GM19328 (cell line): Measurements from ENCODE around the gene LOXL1.
"Not testable (repeated sequence)": the region's sequence is repeated elsewhere in the genome, so short reads cannot be mapped to it uniquely, and the experiment has no call there.

Source experiments
- ATAC-seq: cut with Tn5 transposase; IDR thresholded peaks from one replicate; pipeline ENCODE4 v1.9.1; 2021; ENCODE audit warnings: mild to moderate bottlenecking, moderate library complexity; ENCODE audit not compliant: unreplicated experiment

Gene LOXL1

GRCh38 chr15:73972984-73973682 is 46.9 kb downstream of the LOXL1 start:
- no peak for ATAC-seq

GRCh38 chr15:73973683-73974200 is 47.5 kb downstream of the LOXL1 start:
- not testable (repeated sequence) for ATAC-seq

DNA sequence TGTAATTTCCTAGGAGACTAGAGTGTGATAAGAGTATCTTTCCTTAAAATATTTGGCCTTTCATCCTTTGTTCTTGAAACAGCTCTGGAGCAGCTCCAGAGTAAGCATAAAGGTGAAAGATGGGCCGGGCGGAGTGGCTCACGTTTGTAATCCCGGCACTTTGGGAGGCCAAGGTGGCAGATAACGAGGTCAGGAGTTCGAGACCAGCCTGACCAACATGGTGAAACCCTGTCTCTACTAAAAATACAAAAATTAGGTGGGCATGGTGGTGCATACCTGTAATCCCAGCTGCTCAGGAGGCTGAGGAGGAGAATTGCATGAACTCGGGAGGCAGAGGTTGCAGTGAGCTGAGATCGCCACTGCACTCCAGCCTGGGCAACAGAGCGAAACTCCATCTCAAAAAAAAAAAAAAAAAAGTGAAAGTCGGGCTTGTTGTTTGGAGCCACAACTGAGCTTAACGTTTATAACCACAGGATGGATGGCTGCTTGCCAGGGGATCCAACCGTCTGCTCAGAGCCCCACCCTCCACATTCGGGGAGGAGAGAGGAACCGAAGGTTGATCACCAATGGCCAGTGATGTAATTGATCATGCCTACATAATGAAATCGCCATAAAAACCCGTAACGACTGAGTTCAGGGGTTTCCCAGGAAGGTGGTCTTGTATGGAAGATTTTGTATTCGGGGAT is 49.3 kb downstream of the LOXL1 start:
- not testable (repeated sequence) for ATAC-seq

GRCh38 chr15:73978896-73979295 is 52.6 kb downstream of the LOXL1 start:
- no peak for ATAC-seq

- no peak for ATAC-seq
Measured at GRCh38 chr15:73979636-73980035, 53.4 kb downstream of the LOXL1 start.

DNA sequence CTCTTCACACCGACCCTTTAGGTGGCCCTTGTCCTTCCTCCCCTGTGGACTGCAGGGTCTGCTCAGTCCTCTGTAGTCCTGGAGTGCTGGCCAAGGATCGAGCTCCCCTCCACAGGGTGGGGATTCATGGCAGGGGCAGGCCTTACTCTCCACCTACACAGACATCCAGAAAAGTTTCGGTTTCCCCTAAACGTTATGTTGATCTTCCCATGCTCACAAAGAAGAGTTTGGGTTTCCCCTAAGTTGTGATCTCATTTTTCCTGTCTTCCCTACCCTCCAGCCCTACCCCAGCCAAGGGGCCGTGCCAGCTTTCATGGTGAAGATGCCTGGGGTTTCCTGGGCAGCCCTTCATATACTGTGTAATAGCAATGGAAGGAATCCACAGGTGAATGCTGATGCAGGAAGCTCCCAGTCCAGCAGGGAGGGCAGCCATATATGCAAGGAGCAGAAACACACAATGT is 55.5 kb downstream of the LOXL1 start:
- no peak for ATAC-seq

DNA sequence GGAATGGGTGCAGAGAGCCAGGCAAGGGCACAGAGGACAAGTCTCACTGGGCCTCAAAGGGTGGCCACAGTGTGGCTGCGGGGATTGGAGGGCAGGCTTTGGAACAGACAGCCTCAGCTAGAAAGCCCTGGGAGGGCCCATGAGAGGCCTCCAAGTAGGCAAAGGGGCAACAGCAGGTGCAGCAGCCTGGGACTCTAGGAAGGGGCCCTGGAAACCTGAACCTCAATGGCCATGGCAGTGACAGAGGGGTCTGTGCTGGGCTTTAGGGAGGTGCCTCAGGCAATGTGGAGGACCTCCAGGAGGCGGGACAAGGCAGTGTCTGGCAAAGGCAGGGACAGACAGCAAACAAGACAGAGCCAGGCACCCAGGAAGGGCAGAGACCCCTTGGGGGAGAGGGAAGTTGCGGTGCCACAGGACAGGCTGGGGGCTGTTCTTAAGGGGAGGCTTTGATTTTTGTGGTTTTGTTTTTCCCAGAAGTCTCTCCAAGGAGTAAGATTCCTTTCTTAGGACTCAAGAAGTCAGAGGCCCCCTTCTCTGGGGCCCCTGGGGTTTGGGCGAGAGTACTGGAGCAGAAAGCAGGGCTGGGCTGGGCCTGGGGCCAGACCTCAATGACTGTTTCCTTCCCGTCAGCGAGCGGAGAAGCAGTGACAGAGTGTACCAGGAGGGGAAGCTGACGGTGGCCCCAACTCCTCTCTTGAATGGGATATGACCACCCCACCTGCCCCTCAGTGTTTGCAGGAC is 56.1 kb downstream of the LOXL1 start:
- ATAC-seq, result no peak

DNA sequence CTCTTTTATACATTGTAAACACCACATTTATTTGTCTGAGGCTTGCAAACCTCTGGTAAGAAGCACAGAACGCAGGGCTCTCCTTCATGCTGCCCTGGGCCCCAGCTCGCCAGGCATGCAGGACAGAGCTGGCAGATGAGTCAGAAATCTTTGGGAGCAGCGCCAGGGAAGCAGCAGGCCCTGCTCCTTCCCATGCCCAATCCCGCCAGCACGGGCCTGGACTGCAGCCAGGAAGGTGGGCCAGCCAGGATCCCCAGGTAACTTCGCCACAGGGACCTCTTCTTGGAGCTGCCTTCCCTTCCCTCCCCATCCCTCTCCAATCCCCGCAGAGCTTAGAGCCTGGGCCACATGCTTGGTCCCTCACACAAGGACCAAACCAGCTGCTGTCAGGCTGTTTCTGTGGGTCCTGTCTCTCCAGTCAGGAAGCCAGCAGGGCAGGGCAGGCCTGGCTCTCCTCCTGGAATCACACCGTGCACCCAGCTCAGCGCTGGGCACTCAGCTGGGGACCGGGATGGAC is 57.0 kb downstream of the LOXL1 start:
- no peak for ATAC-seq

GRCh38 chr15:73983773-73984172 is 57.5 kb downstream of the LOXL1 start:
- no peak for ATAC-seq

DNA sequence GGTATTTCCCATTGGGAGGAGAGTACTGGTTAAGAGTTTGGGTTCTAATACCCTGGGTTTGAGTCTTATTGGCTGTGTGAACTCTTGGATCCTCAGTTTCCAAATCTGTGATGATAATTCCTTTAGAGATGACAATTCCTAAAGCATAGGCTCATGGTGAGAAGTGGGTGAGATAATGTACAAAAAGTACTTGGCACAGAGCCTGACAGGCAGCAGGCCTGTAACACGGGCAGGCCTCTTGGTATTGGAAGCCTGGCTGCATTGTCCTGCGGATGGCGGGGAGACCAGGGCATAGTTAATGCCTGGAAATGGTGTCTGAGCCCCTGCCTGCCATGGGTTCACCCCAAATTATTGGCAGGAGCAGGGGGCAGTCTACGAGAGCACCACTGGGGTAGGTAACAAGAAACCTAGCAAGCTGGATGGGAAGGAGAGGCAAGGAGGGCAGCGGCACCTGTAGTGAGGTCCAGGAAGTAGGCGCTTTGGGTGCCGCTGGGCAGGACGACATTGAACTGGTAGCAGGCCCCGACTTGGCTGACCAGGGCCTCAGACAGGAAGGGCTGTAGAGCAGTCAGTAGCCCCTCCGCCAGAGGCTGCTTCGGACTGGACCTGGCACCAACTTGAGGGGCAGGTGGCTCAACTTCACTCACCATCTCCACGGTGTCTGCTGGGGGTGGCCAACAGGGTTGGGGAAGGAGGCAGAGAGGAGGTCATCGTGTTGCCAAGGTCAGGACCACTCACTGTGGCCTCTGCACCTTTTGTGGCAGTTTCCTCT is 58.1 kb downstream of the LOXL1 start:
- ATAC-seq, result no peak

GRCh38 chr15:73985101-73985873 is 59.0 kb downstream of the LOXL1 start:
- no peak for ATAC-seq

GRCh38 chr15:73986055-73986775 is 60.0 kb downstream of the LOXL1 start:
- ATAC-seq, result no peak

GRCh38 chr15:73986776-73987056 is 60.5 kb downstream of the LOXL1 start:
- ATAC-seq, result no peak

DNA sequence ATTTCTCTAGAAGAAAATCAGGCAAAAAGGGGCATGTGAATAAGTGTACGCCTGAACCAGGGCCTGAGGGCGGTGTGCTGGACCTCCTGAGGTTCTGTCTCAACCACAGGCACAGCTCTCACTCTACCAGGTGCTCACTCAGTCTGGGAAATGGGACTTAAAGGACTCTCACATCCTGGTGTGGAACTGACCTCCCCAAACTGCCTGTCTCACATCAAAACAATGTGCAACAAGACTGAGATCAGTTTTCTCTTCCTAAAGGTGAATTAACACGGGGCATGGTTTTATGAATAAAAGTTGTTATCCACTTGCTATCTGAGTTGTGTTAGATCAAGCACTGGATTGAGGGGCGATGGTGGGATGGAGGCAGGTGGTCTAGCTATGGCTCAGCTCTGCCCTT is 61.0 kb downstream of the LOXL1 start:
- ATAC-seq, result no peak

GRCh38 chr15:73987681-73988444 is 61.6 kb downstream of the LOXL1 start:
- no peak for ATAC-seq

DNA sequence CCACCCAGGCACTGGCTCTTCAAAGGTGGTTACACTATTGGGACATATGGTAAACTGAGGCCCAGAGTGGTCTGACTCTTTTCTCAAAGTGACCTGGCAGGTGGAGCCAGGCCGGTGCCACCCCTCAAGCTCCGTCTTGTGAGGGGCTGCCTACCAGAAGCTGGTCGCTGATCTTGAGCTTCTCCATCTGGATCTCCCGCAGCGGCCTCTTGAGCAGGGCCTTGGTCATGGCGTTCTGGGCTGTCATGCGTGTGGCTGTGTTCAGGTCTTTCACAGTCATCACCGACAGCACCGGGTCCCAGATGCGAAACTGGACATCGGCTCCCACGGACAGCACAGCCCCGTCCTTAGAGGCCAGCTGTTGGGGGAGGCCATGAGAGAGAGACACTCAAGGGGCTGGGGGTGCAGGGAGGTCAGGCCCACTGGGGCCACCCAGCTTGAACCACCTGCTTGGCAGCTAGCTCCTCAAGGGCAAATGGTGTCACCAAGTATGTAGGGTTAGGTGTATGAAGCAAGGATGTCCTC is 62.2 kb downstream of the LOXL1 start:
- ATAC-seq, result no peak

DNA sequence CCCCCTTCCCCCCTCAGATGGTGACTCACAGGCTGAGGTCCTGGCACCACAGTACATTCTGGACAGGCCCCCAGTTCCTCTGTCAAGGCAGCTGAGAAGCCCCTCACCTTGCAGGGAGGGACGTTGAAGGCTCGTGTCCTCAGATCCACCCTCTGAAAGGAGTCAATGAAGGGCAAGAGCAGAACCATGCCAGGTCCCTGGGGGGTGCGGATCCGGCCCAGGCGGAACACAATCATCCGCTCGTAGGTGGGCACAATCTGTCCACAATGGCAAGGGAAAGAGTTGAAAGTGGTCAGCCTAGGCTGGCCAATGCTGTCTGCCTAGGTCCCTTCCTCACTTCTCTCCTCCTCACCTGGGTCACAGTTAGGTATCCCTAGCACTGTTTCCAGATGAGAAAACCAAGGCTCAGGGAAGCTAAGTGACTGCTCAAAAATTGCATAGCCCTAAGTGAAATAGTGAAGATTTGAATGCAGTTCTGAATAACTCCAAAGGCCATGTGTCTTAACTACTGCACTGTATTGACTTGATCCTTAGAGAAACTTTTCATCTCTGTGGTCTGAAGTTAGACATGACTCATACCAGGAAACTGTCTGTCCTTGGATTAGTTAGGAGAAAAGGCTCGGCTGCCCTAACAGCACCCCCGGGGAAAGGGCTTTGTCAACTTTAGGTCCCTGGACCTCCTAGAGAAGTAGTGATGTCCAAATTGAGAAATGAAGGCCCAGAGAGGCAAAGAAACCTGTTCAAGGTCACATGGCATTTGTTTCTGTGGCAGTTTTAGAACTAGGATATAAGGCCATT is 62.9 kb downstream of the LOXL1 start:
- no peak for ATAC-seq
